SHP77 (cell line): ENCODE measurements around the gene ZNF606.

Experiments used
- DNase-seq, 2 experiments: peaks; one replicate each; lab custom pipeline; 2025; lab: John Stamatoyannopoulos, UW

The ZNF606 gene

GRCh38 chr19:58002384-58003173 is at the start of gene ZNF606:
TSS of gene ZNF606 (minus strand) at chr19:58002820. CDS start at chr19:58001319, 1,501 bp downstream.
- DNase-seq: peak; percentile 60 to 79

- no peak for DNase-seq
Measured at GRCh38 chr19:58052256-58052655, 49.6 kb upstream of the ZNF606 start.

DNA sequence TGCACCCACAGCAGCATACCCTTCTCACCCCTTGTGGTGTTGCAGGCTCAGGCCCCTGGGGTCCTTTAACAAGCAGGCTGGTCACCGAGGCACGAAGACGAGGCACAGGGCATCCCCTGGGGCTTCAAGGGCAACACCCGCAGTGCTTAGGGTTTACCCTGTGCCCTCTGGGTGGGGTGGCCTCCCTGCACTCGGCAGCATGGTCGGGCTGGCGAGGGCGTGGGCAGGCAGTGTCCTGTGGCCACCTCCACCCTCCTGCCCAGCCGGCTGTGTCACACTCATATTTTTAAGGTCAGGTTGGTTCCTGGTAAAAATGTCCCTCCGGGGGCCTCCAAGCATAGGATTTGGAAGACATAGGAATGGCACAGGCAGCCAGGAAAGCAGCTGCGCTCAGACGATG is 45.1 kb upstream of the ZNF606 start:
- DNase-seq: no peak

GRCh38 chr19:58046856-58047255 is 44.2 kb upstream of the ZNF606 start:
- DNase-seq: no peak

GRCh38 chr19:58045411-58046050 is 42.9 kb upstream of the ZNF606 start:
- DNase-seq: no peak

- no peak for DNase-seq
Measured at GRCh38 chr19:58044886-58045285, 42.3 kb upstream of the ZNF606 start.

DNA sequence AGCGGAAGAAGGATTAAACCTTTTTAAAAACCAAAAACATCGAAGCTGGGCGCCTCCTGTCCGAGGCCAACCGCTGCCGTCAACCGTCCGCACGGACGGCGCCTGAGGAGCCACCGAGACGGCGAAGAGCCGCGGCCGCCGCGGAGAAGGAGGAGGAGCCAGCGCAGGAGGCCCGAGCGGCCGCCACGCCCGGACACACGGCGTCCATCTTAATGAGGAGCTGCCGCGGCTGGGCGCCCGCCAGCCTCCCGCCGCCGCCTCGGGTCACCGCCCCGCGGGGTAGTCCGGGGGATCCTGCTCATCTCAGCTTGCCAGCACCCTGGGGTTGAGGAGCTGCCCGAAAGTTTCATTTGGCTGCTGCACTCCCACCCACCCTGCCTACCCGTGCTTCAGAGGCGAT is 41.8 kb upstream of the ZNF606 start:
- DNase-seq: no peak

GRCh38 chr19:58042495-58043340 is 40.1 kb upstream of the ZNF606 start:
- no peak for DNase-seq

DNA sequence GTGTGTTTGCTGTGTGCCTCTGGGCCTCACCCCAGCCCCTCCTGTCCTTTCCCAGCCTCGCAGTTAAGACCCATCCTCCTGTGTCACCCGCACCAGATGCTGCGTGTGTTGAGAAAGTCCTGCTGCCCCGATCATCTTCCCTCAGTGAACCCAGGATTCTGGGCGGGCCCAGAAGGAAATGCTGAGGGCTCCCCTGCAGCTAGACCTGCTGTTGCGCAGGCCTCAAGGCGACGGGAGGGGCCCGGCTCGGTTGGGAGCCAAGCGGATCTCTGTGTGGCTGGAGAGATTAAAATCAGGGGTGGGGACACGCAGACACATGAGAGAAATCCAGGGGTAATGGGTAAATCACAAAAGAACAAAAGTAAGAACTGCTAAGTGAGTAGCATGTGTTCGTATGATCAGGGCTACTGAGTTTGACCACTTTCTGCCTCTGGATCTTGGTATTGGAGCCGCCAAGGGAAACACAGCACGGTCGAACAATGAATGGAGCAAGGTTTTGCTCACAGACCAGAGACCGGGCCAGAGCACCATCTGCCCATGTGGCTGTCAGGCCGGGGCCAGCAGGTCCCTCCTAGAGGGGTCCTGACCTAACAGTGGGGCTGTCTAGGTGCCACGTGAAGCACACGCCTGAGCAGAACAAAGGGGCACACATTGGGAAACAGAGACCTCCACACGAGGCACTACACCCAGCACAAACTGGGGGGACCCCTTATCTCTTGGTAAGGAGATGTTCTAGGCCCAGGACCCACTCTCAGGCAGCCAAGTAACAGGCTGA is 38.3 kb upstream of the ZNF606 start:
- DNase-seq: no peak

DNA sequence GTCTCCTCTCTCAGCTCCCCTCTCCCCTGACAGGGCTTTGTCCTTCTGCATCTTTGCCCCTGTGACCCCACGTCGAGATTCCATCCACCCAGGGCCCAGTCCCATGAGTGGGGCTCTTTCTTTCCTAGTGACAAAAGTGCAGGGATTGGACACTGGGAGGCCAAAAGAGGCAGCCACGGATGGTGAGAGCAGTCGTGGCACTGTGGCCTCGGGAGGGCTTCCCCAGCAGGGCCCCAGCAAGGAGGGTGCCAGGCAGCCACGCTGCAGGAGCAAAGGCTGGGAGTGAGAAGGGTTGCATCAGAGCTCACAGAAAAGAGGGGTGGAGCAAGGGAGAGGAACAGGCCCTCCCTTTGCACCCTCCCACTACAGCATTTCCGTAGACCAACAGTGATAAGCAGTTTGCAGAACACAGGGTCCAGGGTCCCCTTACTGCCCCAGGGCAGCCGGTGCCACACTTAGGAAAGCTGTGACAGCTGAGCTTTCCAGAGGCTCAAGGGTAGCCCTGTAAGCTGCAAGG is 36.1 kb upstream of the ZNF606 start:
- no peak for DNase-seq

GRCh38 chr19:58037927-58038687 is 35.5 kb upstream of the ZNF606 start:
- no peak for DNase-seq

DNA sequence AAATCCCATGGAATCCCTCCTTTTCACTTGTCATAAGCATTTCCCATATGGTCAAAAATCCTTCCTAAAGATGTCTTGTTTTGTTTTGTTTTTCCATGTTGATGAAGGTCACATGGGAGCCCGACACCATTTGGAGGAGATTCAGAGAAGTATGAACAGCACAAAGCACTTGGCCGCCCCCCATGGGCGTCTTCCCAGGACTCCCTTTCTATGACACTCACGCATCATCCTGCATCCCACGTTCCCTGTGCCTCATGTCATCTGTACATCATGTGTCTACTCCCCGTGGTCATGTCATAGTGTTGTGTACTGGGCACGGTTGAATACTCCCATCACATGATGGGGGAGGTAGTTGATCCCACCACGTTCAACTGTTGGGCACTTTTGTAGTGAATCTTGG is 33.2 kb upstream of the ZNF606 start:
- no peak for DNase-seq

GRCh38 chr19:58034477-58034793 is 31.8 kb upstream of the ZNF606 start:
- no peak for DNase-seq

GRCh38 chr19:58033741-58034476 is 31.3 kb upstream of the ZNF606 start, which contains the start of gene ZSCAN1:
TSS of gene ZSCAN1 (plus strand) at chr19:58034025. CDS start at chr19:58037837, 3,812 bp downstream.
- DNase-seq: no peak

DNA sequence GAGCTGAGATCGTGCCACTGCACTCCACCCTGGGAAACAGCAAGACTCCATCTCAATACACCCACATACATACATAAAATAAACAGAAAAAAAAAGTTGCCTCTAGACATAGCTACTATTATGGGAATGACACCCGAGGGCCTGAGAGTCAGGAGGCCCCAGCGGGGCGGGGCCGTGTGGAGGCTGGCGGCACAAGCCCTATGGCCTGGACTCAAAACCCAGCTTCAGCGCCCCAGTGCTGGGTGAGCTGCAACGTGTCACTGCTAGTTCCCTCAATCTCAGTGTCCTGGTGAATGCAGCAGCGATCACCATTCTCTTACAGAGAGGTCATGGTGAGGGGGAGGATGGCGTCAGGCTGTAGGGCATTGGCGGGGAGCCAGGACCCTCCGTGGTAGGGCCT is 22.0 kb upstream of the ZNF606 start:
- DNase-seq: no peak

DNA sequence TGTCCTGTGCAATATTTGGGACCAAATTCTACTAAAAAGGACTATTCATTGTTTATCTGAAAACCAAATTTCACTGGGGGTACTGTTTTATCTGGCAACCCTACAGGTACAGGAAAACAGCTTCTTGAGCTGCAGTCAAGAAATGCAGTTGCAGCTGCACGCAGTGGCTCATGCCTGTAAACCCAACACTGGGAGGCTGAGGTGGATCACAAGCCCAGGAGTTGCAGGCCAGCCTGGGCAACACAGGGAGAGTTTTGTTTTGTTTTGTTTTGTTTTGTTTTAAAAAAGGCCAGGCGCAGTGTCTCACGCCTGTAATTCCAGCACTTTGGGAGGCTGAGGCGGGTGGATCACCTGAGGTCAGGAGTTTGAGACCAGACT is 19.7 kb upstream of the ZNF606 start:
- DNase-seq: no peak

GRCh38 chr19:58021541-58022282 is 19.1 kb upstream of the ZNF606 start:
- no peak for DNase-seq

DNA sequence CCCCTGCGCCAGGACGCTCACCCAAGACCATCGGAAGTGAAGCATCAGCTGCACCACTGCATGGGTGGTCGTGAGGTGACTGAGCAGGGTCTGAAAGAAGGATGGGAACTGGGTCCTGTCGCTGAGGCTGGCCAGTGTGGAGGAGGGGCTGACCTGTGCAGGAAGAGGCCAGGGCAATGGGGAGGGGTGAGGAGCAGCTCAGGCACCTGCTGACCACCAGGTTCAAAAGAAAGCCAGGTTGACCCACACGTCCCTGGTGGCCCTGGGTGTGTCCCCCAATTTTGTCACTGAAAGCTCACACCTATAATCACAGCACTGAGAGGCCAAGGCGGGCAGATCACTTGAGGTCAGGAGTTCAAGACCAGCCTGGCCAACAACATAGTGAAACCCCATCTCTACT is 17.5 kb upstream of the ZNF606 start:
- DNase-seq: no peak

DNA sequence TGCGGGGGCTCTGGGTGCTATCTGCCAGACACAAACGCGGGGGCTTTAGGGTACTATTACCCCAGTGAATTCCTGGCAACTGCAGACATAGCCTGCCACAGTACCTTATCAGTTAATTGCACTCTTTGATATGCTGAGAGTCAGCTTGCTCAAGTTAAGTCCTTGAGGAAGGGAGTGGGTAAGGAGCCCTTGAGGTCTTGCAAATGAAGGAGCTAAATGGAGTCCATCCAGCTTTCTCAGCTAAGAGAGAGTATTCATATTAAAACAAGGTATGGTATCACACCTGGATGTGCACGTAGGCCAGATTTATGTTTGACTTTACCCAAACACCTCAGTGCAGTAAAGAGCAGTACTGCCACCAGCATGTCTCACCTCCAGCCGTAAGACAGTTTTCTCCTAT is 11.5 kb upstream of the ZNF606 start:
- DNase-seq: no peak

GRCh38 chr19:58010507-58010906 is 7.9 kb upstream of the ZNF606 start:
- no peak for DNase-seq
